ENCODE data around the gene APOA4. TPM values are rescaled to one million over a fixed set of nuclear protein-coding genes. Genes with fewer than 3 reads are reported as not detected.
A peak's percentile ranks its signal among the peaks of the same experiment; 100 is the strongest.

The APOA4 gene
- total RNA-seq (2013): not detected
- polyA plus RNA-seq (not detected), polyA minus RNA-seq (0.16 TPM in 1 of 2 replicates, not detected in the other), total RNA-seq (0 to 0.17 (median 0.05) reads per million in 11 experiments)

DNA sequence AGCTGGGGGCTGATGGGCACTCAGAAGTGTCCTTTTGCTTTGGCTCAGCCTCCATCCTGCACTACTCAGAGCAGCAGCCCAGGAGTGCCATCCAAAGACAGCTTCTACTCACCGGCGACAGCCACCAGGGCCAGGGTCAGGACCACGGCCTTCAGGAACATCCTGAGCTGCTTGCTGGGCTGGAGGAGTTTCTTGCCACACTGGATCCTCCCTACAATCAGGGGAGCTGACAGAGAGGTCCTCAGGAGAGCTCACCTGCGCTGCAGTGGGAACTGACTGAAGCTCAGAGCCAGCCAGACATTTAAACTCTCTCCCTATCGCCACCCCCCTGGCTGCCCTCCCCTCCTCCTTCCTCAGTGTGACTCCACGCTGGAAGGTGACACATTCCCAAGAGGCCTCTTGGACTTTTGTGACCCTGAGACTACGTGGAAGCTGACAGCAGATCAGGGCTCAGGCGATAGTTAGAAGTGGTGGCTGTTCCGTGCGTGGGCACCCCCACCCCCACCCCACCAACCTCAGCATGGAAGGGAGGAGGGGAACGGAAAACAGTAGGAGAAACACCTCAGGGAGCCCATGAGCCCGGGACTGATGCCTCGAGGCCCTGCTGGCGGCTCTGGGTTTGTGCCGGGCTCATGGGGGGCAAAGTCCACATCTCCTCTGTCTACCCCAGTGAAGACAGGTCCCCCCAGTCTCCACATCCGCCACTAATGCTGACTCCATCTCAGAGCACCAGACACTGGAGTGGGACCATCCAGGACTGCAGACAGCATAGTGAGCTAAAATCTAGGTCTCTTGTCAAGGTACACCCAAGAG is at the start of gene APOA4:
TSS of gene APOA4 (minus strand) at position 274 of the 813 bp plus-strand sequence. CDS start at position 161, 113 bp downstream.
- H3K4me3 Mint-ChIP-seq: no peak within 1 kb of the TSS
- no peaks in the 10 kb centered on the region for H4K20me1 ChIP-seq (ENCODE audit: insufficient read depth, low read length)
- peak within 1 kb of the TSS in 1 of 7 donors; percentile 5 for H3K27ac Mint-ChIP-seq
- H3K27me3 ChIP-seq (ENCODE audit: control insufficient read depth in 2 of 2, insufficient read depth in 2 of 2, low read length in 2 of 2): no peaks in the 10 kb centered on the region
- no peak within 1 kb of the TSS for H2AFZ ChIP-seq (ENCODE audit: insufficient read depth, low read depth, low read length, poor library complexity, severe bottlenecking)
- H3K36me3 ChIP-seq (replicated peaks in 1 of 2; ENCODE audit: control insufficient read depth in 1 of 2, insufficient read depth in 2 of 2, low read length in 2 of 2): no peaks in the 10 kb centered on the region
- TF ChIP-seq CTCF (IDR thresholded peaks at IDR 0.05): no peak
- no peak within 1 kb of the TSS for H3K4me3 ChIP-seq (replicated peaks in 1 of 3; ENCODE audit: low read depth in 2 of 3, low read length in 3 of 3)
- peaks cover 0 to 2% (median 0%) of the 10 kb centered on the region in 3 donors for H3K27me3 Mint-ChIP-seq (ENCODE audit: low read depth in 3 of 3)
- DNase-seq: no peak
- no peak within 1 kb of the TSS for H3K27ac ChIP-seq (ENCODE audit: low read depth in 1 of 2, low read length in 2 of 2)
- H3K4me1 ChIP-seq (ENCODE audit: control insufficient read depth in 1 of 2, insufficient read depth in 2 of 2, low read length in 2 of 2): no peaks in the 10 kb centered on the region
- H3K36me3 Mint-ChIP-seq: no peaks in the 10 kb centered on the region
- no peaks in the 10 kb centered on the region for H3K4me1 Mint-ChIP-seq
- 100% methylated on average over 4 of the region's 16 CpGs for WGBS (ENCODE audit: insufficient coverage)
- no peaks in the 10 kb centered on the region for H3K79me2 ChIP-seq (ENCODE audit: insufficient read depth, low read length)
- no peaks in the 10 kb centered on the region for H3K9me3 ChIP-seq (replicated peaks in 1 of 2; ENCODE audit: control insufficient read depth in 1 of 2, insufficient read depth in 1 of 2, low read length in 2 of 2)
- no peaks in the 10 kb centered on the region for H3K9me3 Mint-ChIP-seq
- no peak within 1 kb of the TSS for H3K4me2 ChIP-seq (replicated peaks; ENCODE audit: extremely low read depth, low read length, poor library complexity, severe bottlenecking)
- H3K9ac ChIP-seq (ENCODE audit: insufficient read depth, low read length, poor library complexity, severe bottlenecking): no peak within 1 kb of the TSS
- intact Hi-C loops (cut with micrococcal nuclease): no loop called here

GRCh38 chr11:116871248-116871647 is 48.1 kb upstream of the APOA4 start:
- Histone ChIP-seq H3K4me2 (replicated peaks; ENCODE audit: extremely low read depth, low read length, poor library complexity, severe bottlenecking) (no peak overlapping the region), H3K4me1 (ENCODE audit: control insufficient read depth in 1 of 2, insufficient read depth in 2 of 2, low read length in 2 of 2) (no peaks in the 10 kb centered on the region), H3K9me3 (replicated peaks in 1 of 2; ENCODE audit: control insufficient read depth in 1 of 2, insufficient read depth in 1 of 2, low read length in 2 of 2) (no peaks in the 10 kb centered on the region), H4K20me1 (ENCODE audit: insufficient read depth, low read length) (peaks cover 36% of the 10 kb centered on the region), H3K36me3 (replicated peaks in 1 of 2; ENCODE audit: control insufficient read depth in 1 of 2, insufficient read depth in 2 of 2, low read length in 2 of 2) (peaks cover 98 to 100% of the 10 kb centered on the region in 2 donors), H3K27me3 (ENCODE audit: control insufficient read depth in 2 of 2, insufficient read depth in 2 of 2, low read length in 2 of 2) (no peaks in the 10 kb centered on the region), H2AFZ (ENCODE audit: insufficient read depth, low read depth, low read length, poor library complexity, severe bottlenecking) (no peak overlapping the region), H3K4me3 (replicated peaks in 1 of 3; ENCODE audit: low read depth in 2 of 3, low read length in 3 of 3) (no peak overlapping the region), H3K9ac (ENCODE audit: insufficient read depth, low read length, poor library complexity, severe bottlenecking) (no peak overlapping the region), H3K79me2 (ENCODE audit: insufficient read depth, low read length) (no peaks in the 10 kb centered on the region), H3K27ac (ENCODE audit: low read depth in 1 of 2, low read length in 2 of 2) (peak overlapping the region in 1 of 2 donors; percentile 55)
- no peaks in the 10 kb centered on the region for H3K9me3 Mint-ChIP-seq
- DNase-seq: no peak
- intact Hi-C loops (cut with micrococcal nuclease): loop anchor here in 1 of 2 donors (10.0 kb wide), 1 partner anchor 354 kb away; no protein-coding TSS in a partner anchor
- no peak overlapping the region for H3K4me3 Mint-ChIP-seq
- H3K36me3 Mint-ChIP-seq: peaks cover 92 to 97% of the 10 kb centered on the region in 2 donors
- TF ChIP-seq CTCF (IDR thresholded peaks at IDR 0.05): no peak
- WGBS (ENCODE audit: insufficient coverage): 41% methylated on average over 2 of the region's 3 CpGs
- peaks cover 8% of the 10 kb centered on the region for H3K4me1 Mint-ChIP-seq
- H3K27me3 Mint-ChIP-seq (ENCODE audit: low read depth in 3 of 3): no peaks in the 10 kb centered on the region
- peak overlapping the region in 6 of 7 donors; percentile 25 to 62 (median 34) for H3K27ac Mint-ChIP-seq

All from CD14-positive monocyte (primary cell).